Measurements from ENCODE around the gene SLC12A5.

Gene SLC12A5

DNA sequence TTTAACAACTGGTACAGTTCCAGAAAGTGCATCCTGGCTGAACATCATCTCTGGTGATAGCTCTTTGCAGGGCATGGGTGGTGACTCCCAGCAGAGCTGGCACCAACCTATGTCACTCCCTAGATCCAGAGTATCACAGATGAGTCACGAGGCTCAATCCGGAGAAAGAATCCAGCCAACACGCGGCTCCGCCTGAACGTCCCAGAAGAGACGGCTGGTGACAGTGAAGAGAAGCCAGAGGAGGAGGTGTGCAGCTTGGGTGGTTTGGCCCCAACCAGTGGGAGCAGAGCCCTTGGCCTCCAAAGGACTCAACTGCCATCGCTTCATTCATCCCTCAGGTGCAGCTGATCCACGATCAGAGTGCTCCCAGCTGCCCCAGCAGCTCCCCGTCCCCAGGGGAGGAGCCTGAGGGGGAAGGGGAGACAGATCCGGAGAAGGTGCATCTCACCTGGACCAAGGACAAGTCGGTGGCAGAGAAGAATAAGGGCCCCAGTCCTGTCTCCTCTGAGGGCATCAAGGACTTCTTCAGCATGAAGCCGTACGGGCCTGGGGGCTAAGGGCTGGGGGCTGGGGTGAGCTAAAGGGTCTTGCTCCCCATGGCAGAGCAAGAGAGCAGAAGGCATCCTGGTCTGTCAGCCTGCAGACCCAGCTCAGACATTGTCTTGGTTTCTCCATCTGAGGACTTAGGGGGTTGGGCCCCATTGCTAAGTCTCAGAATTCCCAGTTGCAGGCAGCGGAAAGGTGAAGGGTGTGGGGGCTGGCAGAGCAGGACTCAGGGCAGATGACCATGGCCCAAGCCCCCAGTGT, 27.2 kb downstream of the SLC12A5 start:
- no peak for DNase-seq (ENCODE audit: low spot score)

DNA sequence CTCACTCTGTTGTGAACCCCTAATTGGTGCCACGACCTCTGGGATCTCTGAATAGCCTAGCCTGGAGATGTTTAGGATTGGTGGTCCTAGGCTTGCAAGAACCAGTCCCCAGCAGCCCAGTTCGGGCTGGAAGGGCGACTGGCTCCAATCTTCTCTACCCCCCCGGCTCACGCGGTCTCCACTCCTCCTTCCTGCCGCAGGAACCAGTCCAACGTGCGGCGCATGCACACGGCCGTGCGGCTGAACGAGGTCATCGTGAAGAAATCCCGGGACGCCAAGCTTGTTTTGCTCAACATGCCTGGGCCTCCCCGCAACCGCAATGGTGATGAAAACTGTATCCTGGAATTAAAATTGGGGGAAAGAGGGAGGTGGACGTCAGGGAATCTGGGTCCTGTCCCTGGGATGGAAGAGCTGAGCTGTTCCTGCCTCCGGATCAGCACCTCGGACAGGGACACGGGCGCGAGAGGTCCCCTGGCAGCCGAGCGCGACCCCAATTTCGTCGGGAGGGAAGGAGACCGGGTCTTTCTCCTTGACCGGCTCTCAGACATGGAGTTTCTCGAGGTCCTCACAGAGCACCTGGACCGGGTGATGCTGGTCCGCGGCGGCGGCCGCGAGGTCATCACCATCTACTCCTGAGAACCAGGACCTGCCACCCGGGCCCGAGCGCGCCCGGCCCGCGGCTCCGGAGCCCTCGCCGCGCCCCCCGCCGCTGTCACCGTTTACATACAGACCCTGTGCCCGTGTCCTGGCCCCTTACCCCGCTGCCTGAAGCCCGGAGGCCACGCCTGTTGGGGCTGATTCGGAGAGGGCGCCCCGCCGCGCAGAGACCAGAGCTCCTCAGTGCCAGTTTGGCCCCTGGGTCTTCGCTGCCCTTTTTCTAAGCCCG, 28.2 kb downstream of the SLC12A5 start:
- DNase-seq (ENCODE audit: low spot score), result peak; percentile 15

DNA sequence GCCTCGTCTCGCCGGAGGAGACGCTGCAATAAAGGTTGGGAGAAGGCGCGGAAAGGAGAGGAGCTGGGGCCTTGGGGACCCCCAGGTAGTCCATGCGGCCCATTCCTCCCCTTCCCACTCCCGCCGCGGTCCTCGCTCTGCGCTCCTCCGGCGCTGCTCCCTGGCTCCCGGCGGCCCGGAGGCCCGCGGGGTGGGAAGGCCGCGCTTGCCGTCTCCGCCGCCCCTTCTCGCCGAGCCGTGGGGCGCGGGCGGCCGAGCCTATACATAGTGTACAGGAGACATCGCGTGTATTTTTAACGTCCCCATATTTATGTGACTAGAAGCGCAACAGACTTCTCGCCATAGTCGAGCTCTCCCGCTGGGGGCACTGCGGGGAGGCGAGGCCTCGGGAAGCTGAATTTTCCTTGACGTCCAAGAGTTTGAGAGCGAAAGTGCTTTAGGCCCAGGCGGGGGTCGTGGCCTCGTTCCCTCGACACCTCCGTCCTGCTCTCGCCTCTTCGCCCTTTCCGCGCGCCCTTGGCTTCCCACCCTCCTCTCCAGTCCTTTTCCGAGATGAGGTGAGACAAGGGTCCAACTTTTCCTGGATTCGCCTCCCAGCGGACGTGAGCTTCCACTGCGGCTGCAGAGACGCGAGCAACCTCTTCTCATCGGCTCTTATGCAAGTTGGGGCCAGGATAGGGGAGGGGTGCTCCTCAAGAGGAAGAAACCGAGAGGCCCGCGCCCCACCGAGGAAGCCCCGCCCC, 29.0 kb downstream of the SLC12A5 start:
- no peak for DNase-seq (ENCODE audit: low spot score)

DNA sequence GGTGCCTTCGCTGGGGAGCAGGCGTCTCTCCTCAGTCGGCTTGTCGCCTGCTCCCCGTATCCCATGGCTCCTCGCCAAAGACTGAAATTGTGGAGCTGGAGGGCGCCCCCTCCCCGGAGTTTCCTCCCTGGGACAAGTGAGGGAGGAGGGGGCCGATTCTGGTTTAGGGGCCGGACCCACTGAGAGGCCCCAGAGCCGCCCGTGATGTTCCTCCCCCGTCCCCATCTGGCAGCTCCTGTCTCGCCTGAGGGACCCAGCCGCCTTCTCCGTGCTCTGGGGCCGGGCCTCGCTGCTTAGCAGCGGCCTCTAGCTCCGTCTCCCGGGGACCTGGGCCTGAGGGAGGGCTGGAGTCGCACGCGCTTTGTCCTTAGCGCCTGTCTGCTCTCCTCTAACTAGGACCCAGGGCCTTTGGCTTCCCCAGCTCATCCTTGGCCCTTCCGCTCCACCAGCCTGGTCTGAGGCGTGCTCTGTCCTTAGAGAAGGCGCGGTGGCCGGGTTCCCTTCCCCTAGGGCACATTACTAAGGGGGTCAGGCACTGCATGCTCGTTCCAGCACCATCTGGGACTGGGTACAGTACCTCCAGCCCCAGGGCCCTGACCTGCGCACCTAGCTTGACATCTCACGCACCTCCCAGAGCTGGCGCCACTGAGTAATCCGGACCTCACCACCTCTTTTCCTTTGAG, 29.7 kb downstream of the SLC12A5 start:
- no peak for DNase-seq (ENCODE audit: low spot score)

GRCh38 chr20:46060301-46060881, 31.4 kb downstream of the SLC12A5 start:
- no peak for DNase-seq (ENCODE audit: low spot score)

DNA sequence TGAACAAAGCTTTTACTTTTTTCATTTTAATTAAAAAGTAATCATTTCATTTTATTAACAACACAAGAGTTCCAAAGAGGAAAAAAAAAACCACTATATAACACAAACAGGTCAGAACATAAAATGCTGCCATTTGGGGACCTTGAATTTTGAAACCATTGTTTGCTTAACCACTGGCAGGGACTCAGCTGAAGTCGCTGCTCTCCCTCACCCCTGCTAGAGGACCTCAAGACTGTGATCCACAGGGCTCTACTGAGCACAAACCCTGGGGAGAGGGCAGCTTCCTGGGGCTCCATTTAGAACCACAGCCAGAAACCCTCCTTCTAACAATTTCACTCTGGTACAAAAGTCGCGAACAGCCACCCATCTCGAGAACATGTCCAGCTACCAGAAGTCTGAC, 32.0 kb downstream of the SLC12A5 start:
- no peak for DNase-seq (ENCODE audit: low spot score)

DNA sequence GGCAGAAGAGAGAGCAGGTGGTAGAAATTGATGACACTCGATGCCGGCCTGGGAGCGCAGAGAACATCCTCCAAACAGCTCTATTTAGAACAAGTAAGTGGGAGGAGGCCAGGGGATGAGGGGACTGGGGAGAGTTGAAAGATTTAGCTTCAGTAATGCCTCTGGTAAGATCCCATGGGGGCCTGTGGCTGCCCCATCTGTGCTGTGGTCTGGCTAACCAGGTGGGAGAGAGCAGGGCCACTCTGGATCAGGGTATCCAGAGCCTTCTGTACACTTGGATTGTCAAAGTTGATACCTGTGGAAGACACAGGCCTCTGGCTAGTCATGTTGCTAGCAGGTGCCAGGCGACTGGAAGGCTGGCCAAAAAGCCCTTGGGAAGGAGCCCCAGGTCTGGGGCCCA, 33.1 kb downstream of the SLC12A5 start:
- no peak for DNase-seq (ENCODE audit: low spot score)

GRCh38 chr20:46062621-46063020, 33.6 kb downstream of the SLC12A5 start:
- DNase-seq (ENCODE audit: low spot score), result no peak

- no peak for DNase-seq (ENCODE audit: low spot score)
Measured at GRCh38 chr20:46063151-46063550, 34.1 kb downstream of the SLC12A5 start.

- no peak for DNase-seq (ENCODE audit: low spot score)
Measured at GRCh38 chr20:46063652-46064054, 34.6 kb downstream of the SLC12A5 start.

- no peak for DNase-seq (ENCODE audit: low spot score)
Measured at GRCh38 chr20:46065006-46065405, 36.0 kb downstream of the SLC12A5 start.

DNA sequence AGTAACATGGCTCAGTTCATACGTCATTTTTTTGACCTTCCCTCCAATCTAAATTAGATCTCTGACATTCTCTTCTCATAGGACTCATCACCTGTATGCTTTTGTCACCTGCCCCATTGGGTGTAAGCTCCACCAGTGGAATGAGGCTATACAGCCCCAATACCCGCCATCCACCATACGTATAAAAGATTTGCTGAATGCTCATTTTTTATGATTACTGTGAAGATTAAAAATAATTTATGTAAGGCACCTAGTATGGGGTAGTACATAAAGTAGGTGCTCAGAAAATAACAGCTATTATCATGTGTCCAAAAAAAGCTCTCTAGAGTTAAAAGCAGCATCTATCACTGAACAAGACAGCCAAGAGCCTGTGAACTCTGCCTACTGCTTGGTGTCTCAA, 36.7 kb downstream of the SLC12A5 start:
- DNase-seq (ENCODE audit: low spot score), result no peak

DNA sequence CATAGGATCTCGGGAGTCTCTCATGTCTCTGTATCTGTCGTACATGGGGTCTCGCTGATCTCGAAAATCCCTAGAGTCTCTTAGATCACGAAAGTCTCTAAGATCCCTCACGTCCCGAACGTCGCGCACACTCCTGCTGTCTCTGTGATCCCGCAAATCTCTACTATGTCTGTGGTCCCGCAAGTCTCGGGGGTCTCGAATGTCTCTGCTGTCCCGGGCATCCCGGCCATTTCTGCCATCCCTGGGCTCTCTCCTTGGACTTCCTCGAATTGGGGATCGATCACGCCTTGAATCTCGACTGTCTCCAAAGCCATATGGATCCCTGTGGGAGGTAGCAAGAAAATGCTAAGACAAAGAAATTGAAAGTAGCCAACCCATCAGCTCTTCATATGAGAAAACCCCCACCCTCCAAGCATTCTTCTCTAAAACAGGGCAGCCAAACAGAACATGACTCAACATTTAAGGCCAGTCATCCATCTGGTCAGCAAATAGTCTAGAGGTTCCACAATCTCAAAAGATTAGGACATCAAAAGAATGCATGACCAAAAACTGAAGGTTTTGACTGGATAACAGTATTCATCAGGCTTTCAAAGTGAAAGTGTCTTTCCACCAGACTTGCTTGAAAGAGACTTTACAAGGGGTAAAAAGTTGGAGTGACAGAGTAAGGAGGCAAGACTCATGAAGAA, 41.3 kb downstream of the SLC12A5 start:
- no peak for DNase-seq (ENCODE audit: low spot score)

DNA sequence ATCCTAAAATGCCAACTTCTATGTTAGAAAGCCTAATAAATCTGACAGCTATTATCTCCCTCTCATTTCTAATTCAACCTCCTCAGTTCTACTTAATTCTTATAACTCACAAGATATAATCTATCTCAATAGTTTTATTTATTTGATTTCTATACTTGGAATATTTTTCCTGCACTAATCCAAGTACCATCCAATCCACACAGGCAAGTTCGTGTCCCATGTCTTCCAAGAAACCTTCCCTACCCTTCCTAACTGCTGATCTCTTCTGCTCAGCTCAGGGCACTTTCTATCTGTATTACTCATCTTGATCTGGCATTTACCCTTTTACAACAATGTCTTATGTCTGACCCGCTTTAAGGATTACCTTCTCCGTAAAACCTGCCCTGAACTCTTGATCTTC, 42.6 kb downstream of the SLC12A5 start:
- DNase-seq (ENCODE audit: low spot score), result no peak

DNA sequence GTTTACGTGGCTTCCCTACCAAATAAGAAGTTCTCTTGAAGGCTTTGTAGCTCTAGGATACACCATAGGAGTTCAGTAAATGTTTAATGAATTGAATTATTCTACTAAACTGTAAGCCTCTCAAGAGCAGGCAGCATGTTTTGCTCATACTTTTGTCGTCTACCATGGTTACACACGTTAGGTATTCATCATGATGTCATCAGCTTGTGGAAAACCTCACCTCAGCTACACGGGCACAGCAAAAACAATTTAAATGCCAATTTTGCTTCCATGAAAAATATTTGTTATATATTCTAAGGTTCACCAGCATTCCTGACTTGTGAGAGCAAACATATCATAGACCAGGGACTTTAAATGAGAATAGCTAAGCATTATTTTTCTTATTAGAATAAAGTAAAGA, 44.0 kb downstream of the SLC12A5 start:
- DNase-seq (ENCODE audit: low spot score), result no peak

DNA sequence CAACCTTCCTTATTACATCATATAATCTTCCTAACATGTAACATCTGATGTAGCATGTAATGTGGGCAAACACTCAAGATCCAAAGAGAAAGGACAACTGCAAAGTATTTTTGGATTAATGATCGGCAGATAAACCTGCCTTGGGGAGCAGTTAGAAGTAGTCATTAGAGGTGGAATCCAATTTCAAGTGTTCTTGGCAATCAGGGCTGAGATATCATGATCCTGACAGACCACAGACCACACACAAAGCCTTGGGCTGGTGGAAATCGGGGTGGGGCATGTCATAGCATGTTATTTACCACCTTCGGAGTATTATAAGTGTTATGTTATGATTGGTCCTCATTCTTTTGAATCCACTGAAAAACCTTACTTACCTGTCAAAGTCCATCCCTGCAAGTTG, 44.4 kb downstream of the SLC12A5 start:
- DNase-seq (ENCODE audit: low spot score), result no peak

GRCh38 chr20:46074006-46074405, 45.0 kb downstream of the SLC12A5 start:
- DNase-seq (ENCODE audit: low spot score), result no peak

- DNase-seq (ENCODE audit: low spot score), result no peak
Measured at GRCh38 chr20:46076806-46077205, 47.8 kb downstream of the SLC12A5 start.

- no peak for DNase-seq (ENCODE audit: low spot score)
Measured at GRCh38 chr20:46077642-46078305, 48.8 kb downstream of the SLC12A5 start.

GRCh38 chr20:46078954-46079353, 49.9 kb downstream of the SLC12A5 start:
- DNase-seq (ENCODE audit: low spot score), result no peak
